Urinary bladder (tissue), 4 donors: ENCODE measurements around the gene MAP2K1. TPM values are rescaled to one million over a fixed set of nuclear protein-coding genes. Genes with fewer than 3 reads are reported as not detected.
"Not testable (repeated sequence)": the region's sequence is repeated elsewhere in the genome, so short reads cannot be mapped to it uniquely, and the experiment has no call there.

Experiments
- DNase-seq: peaks from one replicate; pipeline ENCODE4 v3.0.0-alpha.2; 2015; ENCODE audit errors: extremely low spot score
- H3K27ac ChIP-seq: one replicate; pipeline ENCODE4 v1.5.1; 2013; ENCODE audit warnings: low read depth, mild to moderate bottlenecking, moderate library complexity
- H3K36me3 ChIP-seq: one replicate; pipeline ENCODE4 v1.6.1; 2013; ENCODE audit warnings: mild to moderate bottlenecking, moderate library complexity; ENCODE audit not compliant: insufficient read depth
- H3K4me1 ChIP-seq: one replicate; pipeline ENCODE4 v1.6.1; 2013; ENCODE audit warnings: mild to moderate bottlenecking, moderate library complexity; ENCODE audit not compliant: insufficient read depth
- H3K4me3 ChIP-seq: one replicate; pipeline ENCODE4 v1.5.1; 2013; ENCODE audit warnings: low read depth, low read length
- WGBS: extraction: QIAGEN DNeasy Blood & Tissue Kit; methylation state at CpG from one replicate; pipeline ENCODE4 v1.1.7; 2013; 5-methylcytosine and 5-hydroxymethylcytosine counted together
- polyA plus RNA-seq: library from polyadenylated mRNA; stranded (reverse); fragments of 200-250 nt; gene quantifications from one replicate; pipeline ENCODE4 v1.2.3, GENCODE V29; 2013
- total RNA-seq: library from RNA; depleted of rRNA; stranded (reverse); fragments of >200 nt; gene quantifications from one replicate; pipeline ENCODE4 v1.2.3, GENCODE V29; 2014
- donor health status: healthy with polysubstance abuse.
- donor health status: healthy.

The MAP2K1 gene
- total RNA-seq = 17.8 TPM
- polyA plus RNA-seq = 44.1 TPM

DNA sequence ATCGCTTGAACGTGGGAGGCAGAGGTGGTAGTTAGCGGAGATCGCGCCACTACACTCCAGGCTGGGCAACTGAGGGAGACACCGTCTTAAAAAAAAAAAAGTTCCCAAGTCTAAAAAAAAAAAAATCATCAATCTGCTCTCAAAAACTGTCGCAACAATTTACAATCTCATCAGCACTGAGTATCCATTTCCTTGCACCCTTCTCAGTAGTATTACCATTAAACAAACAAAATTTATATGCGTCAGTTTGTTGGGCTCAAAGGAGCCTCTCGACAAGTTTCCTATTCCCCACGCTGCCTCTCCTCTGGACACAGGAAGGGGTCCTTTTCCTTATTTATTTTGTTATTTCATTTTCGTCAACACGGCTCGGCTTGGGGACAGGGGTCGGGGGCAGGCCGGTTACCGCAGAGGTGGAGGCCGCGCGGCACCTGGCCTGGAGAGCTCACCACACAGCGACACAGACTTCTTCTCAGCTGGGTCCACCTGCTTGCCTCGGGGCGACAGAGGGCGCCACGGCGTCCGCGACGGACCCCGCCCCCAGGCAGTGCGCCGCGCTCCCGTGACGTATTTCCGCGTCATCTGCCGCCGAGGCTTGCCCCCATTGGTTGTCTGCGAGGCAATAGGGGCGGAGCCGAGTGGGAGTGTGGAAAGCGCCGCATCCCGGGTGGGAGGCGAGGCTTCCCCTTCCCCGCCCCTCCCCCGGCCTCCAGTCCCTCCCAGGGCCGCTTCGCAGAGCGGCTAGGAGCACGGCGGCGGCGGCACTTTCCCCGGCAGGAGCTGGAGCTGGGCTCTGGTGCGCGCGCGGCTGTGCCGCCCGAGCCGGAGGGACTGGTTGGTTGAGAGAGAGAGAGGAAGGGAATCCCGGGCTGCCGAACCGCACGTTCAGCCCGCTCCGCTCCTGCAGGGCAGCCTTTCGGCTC is at the start of gene MAP2K1:
TSS of gene MAP2K1 (plus strand) at position 709 of the 920 bp plus-strand sequence. CDS start 436 bp downstream, outside the sequence.
- DNase-seq = peak; percentile 94
- no peaks in the 10 kb centered on the region for H3K4me1 ChIP-seq
- 5% methylated on average over 69 of the region's 69 CpGs for WGBS
- peak within 1 kb of the TSS; percentile 84 for H3K27ac ChIP-seq
- peak within 1 kb of the TSS; percentile 88 for H3K4me3 ChIP-seq
- H3K36me3 ChIP-seq = no peaks in the 10 kb centered on the region

DNA sequence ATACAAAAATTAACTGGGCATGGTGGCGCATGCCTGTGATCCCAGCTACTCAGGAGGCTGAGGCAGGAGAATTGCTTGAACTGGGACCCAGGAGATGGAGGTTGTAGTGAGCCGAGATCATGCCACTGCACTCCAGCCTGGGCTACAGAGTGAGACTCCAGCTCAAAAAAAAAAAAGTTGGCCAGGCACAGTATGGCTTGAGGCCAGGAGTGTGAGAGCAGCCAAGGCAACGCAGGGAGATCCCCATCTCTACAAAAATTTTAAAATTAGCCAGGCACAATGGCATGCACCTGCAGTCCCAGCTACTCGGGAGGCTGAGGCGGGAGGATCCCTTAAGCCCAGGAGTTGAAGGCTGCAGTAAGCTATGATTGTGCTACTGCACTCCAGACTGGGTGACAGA is 38.2 kb upstream of the MAP2K1 start:
- not testable (repeated sequence) for H3K36me3 ChIP-seq, H3K4me1 ChIP-seq, DNase-seq, H3K4me3 ChIP-seq, H3K27ac ChIP-seq
- whole genome bisulfite sequencing = 67% methylated on average over 5 of the region's 5 CpGs

DNA sequence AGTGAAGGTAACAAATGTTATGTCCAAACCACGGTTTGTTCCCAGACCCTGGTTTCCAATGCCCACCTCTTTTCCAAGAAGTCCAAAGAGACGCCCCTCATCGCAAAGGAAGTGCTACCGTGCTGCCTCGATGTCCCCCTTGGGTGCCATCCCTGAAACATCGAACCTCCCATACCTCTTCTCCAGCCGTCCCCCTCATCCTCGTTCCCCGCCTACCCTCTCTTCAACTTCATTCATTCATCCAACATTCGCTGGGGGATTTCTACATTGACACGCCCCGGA is 30.7 kb upstream of the MAP2K1 start:
- 3% methylated on average over 12 of the region's 12 CpGs for WGBS

DNA sequence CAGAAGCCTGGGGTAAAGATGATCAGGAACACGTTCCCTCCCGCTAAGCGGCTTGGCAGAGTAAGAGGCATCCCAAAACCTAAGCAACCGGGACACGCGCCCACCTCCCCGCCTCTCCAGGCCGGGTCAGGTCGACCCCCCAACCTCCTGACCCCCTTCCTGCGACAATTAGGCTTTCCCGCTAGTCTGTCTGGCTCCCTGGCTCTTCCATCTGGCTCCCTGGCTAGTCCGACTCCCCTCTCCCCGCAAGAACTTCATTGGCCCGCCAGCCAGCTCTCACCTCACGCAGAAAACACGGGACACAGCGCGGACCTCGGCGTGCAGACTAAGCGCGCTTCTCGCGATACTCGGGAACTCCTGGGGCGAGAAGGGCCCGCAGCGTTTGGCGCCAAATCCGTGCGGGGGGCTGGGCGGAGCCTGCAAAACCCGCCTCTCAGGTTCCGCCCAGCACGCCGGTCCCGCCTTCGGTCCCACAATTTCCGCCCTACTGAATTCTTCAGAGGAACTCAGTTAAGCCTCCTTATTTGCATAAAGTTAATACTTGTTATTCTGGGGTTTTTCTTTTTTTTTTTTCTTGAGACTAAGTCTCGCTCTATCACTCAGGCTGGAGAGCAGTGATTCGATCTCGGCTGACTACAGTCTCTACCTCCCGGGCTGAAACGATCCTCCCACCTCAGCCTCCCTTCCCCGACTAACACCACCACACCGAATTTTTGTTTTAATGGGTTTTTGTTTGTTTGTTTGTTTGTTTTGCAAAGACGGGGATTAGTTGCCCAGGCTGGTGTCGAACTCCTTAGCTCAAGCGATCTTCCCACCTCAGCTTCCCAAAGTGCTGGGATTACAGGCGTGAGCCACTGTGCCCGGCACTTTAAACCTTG is 30.1 kb upstream of the MAP2K1 start, which contains the start of gene TIPIN:
TSS of gene TIPIN (minus strand) at position 327 of the 878 bp plus-strand sequence. CDS start 3,738 bp downstream, outside the sequence.
- peak; percentile 81 for DNase-seq
- WGBS = 7% methylated on average over 51 of the region's 51 CpGs
- peak within 1 kb of the TSS; percentile 61 for H3K4me3 ChIP-seq
- H3K36me3 ChIP-seq = no peaks in the 10 kb centered on the region
- H3K27ac ChIP-seq = no peak within 1 kb of the TSS
- no peaks in the 10 kb centered on the region for H3K4me1 ChIP-seq

More for the DNA sequence above, 30.7 kb upstream of the MAP2K1 start:
- Histone ChIP-seq H3K4me1 (no peaks in the 10 kb centered on the region), H3K36me3 (no peaks in the 10 kb centered on the region), H3K4me3 (peak overlapping the region; percentile 61), H3K27ac (no peak overlapping the region)
- DNase-seq = no peak

DNA sequence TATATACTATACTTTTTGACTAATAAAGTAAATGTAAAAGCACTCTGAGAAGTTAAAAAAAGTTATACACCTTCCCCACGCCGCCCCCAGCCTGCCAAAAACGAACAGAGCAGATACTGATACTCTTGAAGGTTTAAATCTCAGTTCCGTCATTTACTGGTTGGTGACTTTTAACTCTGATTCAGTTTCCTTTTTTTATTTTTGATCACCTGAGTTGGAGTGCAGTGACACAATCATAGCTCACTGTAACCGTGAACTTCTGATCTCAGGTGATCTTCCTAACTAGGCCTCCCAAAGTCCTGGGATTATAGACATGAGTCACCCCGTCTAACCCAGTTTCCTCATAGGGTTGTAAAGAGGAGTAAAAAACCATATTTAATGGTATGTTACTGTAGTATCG is 27.0 kb upstream of the MAP2K1 start:
- Histone ChIP-seq H3K27ac (no peak overlapping the region), H3K36me3 (no peaks in the 10 kb centered on the region), H3K4me3 (no peak overlapping the region), H3K4me1 (no peaks in the 10 kb centered on the region)
- no peak for DNase-seq
- WGBS = 80% methylated on average over 7 of the region's 7 CpGs

DNA sequence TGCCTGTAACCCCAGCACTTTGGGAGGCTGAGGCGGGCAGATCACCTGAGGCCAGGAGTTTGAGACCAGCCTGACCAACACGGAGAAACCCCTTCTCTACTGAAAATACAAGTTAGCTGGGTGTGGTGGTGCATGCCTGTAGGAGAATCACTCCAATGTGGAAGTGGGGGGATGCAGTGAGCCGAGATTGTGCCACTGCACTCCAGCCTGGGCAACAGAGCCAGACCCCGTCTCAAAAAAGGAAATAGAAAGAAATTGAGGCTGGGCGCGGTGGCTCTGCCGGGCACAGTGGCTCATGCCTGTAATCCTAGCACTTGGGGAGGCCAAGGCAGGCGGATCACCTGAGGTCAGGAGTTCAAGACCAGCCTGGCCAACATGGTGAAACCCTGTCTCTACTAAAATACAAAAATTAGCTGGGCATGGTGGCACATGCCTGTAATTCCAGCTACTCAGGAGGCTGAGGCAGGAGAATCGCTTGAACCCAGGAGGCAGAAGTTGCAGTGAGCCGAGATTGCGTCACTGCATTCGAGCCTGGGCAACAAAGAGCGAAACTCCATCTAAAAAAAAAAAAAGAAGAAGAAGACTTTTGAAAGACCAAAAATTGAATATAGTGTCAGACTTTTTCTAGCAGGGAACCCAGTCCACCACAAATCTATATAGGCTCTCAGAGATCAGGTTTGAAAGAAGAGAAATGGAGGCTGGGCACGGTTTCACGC is 24.8 kb upstream of the MAP2K1 start:
- H3K27ac ChIP-seq, DNase-seq, H3K36me3 ChIP-seq, H3K4me1 ChIP-seq, H3K4me3 ChIP-seq: not testable (repeated sequence)
- WGBS = 84% methylated on average over 15 of the region's 15 CpGs

DNA sequence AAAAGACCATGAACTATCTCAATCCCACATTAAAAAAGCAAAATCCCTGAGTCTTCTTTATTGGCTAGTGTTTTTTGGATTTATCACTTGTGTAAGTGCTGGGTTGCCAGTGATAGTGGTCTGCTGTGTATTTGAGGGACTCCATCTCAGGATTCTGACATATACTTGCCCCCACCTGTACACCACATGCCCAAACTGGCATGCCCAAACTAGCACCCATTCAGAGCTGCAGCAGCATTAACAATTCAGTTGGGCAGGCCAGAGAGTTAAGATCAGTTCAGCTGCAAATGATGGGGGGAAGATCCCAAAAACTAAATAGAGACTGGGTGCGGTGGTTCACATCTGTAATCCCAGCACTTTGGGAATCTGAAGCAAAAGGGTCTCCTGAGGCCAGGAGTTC is 23.9 kb upstream of the MAP2K1 start:
- DNase-seq = no peak
- H3K4me3 ChIP-seq = no peak overlapping the region
- no peak overlapping the region for H3K27ac ChIP-seq
- WGBS = 88% methylated on average over 1 of the region's 1 CpG
- no peaks in the 10 kb centered on the region for H3K36me3 ChIP-seq
- H3K4me1 ChIP-seq = no peaks in the 10 kb centered on the region

DNA sequence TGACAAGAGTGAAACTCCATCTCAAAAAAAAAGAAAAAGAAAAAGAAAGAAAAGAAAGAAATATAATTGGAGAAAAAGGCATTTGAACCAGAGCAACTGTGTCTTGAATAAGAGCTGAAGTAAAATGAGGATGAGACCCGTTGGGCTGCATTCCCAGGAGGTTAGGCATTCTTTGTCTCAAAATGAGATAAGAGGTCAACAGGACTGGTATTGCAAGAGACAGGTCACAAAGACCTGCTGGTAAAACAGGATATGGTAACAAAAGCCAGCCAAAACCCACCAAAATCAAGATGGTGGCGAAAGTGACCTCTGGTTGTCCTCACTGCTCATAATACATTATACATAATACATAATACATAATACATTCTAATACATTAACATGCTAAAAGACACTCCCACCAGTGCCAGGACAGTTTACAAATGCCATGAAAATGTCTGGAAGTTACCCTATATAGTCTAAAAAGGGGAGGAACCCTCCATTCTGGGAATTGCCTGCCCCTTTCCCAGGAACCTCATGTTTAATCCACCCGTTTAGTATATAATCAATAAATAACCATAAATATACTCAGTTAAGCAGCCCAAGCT is 21.7 kb upstream of the MAP2K1 start:
- DNase-seq = no peak
- Histone ChIP-seq H3K27ac (no peak overlapping the region), H3K4me3 (no peak overlapping the region), H3K36me3 (no peaks in the 10 kb centered on the region), H3K4me1 (no peaks in the 10 kb centered on the region)
- 76% methylated on average over 3 of the region's 3 CpGs for WGBS

DNA sequence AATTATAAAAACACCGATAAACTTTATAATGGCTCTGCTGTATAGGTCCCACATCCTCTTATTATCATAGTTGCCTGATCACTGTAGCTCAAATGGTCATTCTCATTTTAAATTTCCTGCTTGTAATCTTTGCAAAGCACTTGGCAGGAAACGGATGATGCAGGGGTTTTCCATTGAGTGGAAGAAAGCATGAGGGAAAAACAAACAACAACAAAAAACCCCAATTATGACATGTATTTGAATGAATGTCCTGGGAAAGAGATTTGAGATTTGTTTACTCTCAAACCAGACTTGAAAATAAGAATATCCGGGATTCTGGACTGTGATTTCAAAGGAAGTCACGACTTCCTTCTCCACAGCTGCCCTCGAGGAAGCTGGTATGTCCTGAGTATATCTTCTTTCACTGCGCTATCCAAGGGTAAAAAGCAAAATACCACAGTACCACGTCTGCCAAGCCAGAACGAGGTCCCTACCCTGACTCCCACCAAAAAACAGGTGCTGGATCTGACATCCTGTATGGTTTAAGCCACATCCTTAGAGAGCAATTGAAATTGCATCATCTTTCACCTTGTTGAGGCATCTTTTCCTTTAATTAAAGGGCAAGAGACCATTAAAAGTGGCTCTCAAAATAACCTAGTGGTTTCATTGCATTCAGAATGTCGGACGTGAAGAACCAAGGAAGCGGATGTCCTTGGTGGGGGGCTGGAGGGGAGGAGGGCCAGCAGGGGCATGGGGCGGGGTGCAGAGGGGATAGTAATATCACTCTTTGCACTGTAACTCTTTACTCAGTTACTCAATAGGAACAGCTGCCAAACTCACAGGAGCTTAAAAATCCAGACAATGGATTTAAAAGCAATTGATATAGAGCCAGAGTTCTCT is 16.7 kb upstream of the MAP2K1 start:
- H3K4me1 ChIP-seq = no peaks in the 10 kb centered on the region
- H3K36me3 ChIP-seq = no peaks in the 10 kb centered on the region
- peak overlapping the region; percentile 70 for H3K27ac ChIP-seq
- H3K4me3 ChIP-seq = peak overlapping the region; percentile 38
- no peak for DNase-seq
- WGBS = 20% methylated on average over 12 of the region's 12 CpGs

DNA sequence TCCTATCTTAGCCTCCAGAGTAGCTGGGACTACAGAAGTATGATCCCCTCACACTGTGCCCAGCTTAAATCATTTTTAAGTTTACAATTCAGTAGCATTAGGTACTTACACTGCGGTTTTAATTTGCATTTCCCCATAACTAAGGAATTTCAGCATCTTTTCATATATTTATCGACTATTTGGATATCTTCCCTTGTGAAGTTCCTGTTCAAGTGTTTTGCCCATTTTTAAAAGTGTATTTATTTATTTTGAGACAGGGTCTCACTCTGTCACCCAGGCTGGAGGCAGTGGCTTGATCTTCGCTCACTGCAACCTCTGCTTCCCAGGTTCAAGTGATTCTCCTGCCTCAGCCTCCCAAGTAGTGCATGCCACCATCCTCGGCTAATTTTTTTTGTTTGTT is 12.5 kb upstream of the MAP2K1 start:
- Histone ChIP-seq H3K4me1 (no peaks in the 10 kb centered on the region), H3K36me3 (no peaks in the 10 kb centered on the region), H3K27ac (no peak overlapping the region), H3K4me3 (no peak overlapping the region)
- WGBS = 96% methylated on average over 4 of the region's 4 CpGs
- no peak for DNase-seq

DNA sequence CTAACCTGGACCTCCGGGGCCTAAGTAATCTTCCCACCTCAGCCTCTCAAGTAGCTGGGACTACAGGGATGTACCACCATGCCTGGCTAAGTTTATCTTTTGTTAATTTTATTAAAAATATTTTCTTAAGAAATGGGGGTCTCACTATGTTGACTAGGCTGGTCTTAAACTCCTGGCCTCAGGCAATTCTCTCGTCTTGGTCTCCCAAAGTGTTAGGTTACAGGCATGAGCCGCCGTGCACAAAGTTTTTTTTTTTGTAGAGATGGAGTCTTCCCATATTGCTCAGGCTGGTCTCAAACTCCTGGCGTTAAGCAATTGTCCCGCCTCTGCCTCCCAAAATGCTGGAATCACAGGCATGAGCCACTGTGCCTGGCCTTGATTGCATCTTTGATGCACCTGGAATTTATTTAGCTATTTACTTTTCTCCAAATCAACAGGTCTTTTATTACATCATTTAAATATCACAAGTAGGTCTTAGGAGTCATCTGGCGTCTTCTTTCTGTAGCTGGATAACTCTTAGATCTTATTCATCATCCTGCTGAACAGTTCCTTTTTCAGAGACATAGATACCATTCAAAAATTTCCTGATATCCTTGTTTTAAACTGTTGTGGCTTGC is 7.8 kb upstream of the MAP2K1 start:
- Histone ChIP-seq H3K4me3 (no peak overlapping the region), H3K4me1 (no peaks in the 10 kb centered on the region), H3K36me3 (no peaks in the 10 kb centered on the region), H3K27ac (no peak overlapping the region)
- 82% methylated on average over 7 of the region's 7 CpGs for WGBS
- no peak for DNase-seq

DNA sequence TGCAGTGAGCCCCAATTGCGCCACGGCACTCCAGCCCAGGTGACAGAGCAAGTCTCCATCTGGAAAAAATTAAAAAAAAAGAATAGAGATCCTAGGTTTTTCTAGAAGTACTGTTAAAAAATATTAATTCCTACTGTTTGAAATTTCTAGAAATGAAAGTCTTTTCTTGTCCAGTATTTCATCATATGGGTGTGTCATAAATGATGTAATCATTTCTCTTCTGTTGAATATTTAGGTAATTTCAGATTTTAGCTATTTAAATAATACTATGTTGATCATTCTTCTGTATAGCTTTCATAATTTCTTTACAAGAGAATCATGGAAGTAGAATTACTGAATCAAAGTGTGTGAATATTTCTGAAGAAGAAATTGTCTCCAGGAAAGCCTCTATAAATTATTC is 5.3 kb upstream of the MAP2K1 start:
- not testable (repeated sequence) for H3K27ac ChIP-seq, DNase-seq, H3K4me1 ChIP-seq, H3K36me3 ChIP-seq, H3K4me3 ChIP-seq
- 93% methylated on average over 2 of the region's 2 CpGs for WGBS
